HG03439 (cell line): ENCODE data around the gene PLOD2.

Experiments used
- ATAC-seq: cut with Tn5 transposase; IDR thresholded peaks from one replicate; pipeline ENCODE4 v1.9.1; 2021; ENCODE audit warnings: mild to moderate bottlenecking, moderate library complexity; ENCODE audit not compliant: unreplicated experiment

The PLOD2 gene

DNA sequence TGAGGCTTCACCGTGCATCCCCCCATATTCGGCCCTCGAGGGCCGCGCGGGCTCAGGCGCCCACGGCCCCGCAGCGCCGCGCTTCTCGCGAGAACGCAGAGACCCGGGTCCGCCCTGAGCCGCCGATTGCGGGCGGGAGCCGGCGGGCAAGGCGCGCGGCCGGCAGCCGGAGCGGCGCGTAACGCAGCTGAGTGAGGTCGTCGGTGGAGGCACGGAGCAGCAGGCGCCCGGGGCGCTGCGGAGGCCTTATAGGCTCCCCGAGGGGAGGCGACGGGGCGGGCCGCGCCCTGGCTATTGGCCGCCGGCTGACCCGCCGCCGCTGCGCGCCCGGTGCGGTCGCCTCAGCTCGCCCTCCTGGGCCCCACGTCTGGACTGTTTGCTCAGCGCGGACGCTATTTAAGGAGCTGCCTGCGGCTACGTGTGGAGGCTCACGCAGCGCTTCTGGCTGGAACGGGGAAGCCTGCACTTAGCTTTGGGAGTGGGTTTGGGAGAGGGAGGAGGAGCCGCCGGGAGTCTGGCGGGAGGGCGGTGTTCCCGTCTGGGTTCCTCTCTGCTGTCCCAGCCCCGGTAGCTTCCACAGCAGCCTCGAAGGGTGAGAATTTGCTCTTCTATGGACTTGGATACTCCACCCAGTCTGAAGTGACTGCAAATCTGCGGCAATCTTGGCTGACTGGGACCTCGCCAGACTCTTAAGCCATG, at the start of gene PLOD2:
Gene PLOD2 (minus strand): TSS at position 221 of the 699 bp plus-strand sequence. CDS start 195 bp downstream, at position 26.
- peak; percentile 45 for ATAC-seq

DNA sequence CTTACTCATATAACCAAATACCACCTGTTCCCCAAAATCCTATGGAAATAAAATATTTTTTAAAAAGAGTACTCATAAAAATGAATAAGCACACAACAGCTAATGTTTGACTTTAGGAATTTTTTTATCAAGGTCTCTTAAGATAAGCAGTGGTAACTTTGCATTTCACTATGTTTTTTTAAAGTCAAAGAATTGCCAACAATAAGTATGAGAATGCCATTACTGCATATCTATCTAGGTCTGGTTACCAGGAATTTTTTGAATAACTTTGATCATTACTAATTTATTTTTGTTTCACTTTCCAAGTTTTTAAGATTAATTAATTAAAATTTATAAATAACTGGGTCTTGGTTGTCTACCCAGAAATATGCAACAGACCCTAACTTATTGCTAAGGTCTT, 48.4 kb upstream of the PLOD2 start:
- no peak for ATAC-seq

DNA sequence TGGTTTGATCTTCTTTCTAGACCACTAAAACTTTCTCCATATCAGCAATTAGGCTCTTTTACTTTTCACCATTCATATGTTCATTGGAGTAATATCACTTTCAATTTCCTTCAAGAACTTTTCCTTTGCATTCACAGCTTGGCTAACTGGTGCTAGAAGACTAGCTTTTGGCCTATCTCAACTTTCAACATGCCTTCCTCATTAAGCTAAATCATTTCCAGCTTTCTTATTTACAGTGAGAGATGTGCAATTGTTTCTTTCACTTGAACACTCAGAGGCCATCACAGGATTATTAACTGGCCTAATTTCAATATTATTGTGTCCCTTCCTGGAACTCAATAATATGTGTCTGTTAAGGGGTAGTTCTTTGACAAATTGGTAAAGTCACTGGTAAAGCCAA, 42.8 kb upstream of the PLOD2 start:
- no peak for ATAC-seq

DNA sequence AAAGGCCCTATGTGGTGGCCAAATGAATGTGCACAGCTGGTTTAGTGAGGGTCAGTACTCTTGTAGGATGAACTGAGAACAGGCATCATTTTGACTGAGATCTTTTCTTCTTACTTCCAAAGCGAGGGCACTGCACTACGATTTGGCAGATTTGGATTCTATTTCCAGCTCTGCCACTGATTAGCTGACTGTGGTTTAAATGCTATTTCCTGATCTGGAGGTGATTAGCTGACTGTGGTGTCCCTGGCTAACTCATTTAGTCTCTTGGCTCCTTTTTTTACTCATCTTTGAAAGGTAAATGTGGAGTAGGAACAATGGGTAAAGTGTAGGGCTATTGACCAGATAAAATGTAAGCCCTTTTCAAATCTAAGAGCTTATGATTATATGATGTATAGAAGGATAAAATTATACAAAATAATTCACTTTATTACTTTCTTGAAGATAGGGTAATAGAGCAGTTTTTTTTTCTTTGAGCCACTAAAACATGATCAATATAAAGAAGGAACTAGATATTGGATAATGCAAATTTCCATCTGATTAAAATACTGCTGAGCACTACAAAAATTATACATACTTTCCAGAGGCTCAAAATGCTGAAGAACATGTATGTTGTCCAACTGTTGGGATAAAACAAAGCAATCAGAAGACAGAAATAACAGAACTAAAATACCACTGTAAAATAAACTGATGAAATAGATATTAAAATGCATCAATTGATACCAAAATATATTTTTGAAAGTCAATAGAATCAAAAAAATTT, 39.7 kb upstream of the PLOD2 start:
- no peak for ATAC-seq

DNA sequence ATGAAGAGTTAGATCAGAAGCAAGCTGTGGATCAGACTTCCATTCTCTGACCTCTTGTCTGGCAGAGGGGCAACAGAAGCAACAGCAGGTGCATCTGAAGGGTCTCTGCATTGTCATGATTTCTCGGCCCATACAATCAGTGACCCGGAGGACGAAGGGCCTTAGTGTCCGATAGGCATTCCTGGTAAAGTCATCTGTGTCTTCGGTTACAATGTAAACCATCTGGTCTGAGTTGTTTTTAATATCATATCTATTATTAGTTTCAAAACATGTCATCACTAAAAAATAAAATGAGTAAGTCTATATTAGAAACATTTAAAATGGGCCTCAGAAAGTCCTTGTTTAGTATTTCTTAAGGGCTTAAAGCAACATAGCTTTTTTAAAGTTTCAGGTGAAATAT, 38.8 kb upstream of the PLOD2 start:
- ATAC-seq = no peak

DNA sequence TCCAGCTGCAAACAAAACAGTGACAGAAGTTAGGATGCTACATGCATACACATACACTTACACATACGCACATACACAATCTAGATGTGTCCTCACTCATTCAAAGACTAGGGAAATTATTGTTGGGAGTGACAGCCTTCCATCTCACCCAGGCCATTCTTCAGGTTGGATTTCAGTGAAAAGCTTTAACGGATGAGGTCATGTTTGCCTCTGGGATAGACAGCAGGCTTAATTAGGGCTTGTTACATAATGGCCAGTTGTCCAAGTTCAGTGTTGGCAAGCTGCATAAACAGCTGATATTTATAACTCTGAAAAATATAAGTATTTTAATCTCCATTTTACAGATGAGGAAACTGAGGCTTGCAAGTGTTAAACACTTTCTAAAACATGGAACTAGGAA, 35.8 kb upstream of the PLOD2 start:
- no peak for ATAC-seq

DNA sequence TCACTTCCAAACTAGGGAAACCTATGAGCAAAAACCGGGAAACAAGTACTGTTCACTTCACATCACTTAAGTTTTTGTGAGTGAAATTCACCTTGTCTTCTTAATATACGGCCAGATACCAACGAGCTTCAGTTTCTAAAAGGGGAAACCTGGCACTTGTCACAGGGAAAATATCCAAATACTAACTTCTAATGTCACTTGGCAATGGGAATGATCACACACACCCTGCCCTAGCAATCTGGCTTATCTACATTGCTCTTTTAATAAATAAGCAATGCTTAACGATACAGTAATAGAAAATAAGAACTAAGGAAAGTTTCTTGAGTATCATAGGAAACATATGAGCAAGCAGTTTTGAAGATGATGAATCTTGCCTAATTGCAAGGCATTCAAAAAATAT, 34.6 kb upstream of the PLOD2 start:
- ATAC-seq = no peak

DNA sequence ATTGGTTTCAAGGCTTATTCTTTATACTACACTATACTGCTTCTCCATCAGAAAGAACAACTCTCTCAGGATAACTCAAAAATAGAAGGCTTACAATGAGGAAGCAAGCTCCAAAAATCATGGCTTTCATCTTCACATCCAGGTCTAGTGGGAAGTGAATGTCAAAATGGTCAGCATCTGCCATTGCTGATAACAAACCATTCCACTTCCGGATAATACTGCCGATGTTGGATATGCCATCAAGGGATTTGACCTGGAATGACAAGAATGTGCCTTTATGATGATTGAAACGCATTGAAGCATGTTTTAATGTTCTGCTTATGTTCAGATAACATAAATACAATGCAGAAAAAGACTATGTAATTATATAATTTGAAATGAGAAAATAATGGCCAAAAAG, 34.0 kb upstream of the PLOD2 start:
- ATAC-seq = no peak

DNA sequence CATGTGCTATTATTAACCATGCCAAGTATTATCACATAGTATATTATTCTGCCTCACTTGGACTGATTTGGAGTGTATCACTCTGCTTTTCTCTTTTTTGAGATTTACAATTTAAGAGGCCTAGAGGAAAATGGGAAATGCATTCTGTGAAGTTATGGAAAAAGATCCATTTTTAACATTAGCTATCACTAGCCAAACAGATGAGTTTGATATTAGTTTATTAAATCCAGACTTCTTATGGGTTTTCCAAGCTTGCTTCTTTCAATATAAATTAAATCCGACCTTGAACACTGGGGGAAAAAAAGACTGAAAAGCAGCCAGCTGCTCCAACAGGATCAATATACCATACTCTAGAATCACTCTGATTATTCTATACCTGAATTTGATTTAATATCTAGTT, 30.1 kb upstream of the PLOD2 start:
- ATAC-seq = no peak

DNA sequence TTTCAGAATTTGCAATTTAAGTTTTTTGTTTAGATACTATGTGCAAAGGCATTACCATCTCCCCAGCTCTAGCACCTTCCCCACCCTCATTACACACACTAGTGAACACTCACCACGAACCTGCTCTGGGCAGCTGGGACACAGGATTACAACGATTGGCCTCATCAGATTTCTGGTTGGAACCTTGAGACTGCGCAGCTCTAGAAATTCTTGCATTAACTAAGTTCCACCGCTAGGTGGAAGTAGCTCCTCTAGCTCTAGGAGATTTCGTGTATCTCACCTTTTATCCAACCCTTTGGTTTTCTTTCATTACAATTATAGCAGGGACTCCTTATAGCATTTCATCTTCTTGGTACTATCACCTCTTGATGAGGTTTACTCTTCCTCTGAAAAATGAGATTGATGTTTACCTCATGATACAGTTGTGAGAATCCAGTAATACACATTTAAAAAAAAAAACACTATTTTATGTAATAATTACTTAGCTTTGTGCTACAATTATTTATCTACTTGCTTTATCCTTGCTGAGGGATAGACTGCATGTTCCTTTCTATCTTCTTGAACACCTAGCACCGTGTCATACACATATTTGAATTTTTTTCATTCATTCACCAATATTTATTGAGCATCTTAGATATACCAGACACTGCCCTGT, 28.7 kb upstream of the PLOD2 start:
- peak; percentile 97 for ATAC-seq

DNA sequence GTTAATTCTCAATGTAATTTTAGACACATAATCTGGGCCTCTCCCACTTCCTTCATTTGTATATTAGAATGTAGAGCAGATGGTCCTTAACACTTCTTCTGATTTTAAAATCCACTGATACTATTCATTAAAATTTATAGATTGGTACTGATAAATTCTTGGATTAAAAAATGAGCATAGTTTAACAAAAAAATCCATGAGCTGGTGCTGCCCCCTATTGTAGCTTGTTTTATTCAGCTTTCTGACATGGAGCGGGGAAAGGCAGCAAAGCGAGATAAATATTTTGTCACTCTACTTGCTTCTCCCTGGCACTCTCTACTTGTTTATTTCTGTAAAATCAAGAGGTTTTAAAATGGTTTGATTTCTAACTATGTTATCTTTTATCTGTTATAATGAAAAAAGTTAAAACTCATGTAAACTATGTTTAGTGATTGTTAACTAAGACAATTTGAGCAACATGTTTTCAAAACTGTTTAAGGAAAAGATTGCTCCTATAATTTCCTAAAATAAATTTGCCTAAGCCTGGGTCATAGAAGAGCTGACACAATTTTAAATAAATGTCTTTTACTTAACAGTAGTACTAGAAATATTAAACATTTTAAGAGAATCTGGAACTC, 26.5 kb upstream of the PLOD2 start:
- ATAC-seq = no peak

DNA sequence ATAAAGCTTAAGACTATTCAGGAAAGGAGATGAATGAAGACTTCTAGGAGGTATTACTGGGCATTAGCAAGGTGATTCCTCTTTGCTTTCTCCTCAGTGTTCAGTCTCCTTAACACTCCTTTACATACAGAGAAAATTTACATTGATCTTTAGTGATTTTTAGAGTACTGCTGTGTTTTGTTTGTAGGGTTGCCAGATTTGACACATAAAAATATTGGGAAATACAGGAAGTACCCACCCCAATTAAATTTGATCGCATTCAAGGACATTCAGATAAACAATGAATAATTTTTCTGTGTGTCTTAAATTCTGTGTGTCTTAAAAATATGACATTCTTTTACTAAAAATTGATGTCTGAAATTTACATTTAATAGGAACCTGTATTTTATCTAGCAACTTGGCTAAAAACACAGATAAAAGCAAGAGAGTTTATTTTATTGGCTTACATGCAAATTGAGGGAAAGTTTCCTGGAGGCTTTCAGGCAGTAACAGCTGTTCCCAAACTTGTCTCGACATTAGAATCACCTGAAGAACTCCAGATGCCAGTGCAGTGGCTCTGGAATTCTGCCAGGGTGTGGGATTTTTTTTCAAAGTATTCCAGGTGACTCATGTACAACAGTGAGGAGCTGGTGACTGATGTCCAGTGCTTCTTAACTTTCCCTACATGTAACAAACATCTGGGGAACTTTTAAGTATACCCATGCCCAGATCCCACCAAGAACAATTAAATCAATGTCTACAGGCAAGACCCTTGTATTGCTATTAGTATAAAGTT, 23.4 kb upstream of the PLOD2 start:
- ATAC-seq = no peak

DNA sequence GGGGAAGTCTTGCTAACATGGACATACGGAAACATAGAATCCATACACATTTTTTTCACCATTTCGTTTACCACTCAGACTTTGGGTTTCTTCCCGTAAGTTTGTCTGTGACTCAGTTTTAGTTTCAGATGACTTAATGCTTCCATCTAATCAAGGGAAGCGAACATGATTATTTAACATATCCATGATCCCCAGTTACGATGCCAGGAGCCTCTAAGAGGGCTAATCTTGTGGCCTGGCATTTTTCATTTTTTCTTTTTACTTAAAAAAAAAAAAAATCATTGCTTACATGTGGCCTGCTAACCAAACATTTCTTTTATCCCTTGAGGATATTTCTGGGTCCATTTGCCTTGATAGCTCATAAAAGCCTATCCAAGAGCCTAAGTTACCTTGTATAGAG, 20.2 kb upstream of the PLOD2 start:
- no peak for ATAC-seq

DNA sequence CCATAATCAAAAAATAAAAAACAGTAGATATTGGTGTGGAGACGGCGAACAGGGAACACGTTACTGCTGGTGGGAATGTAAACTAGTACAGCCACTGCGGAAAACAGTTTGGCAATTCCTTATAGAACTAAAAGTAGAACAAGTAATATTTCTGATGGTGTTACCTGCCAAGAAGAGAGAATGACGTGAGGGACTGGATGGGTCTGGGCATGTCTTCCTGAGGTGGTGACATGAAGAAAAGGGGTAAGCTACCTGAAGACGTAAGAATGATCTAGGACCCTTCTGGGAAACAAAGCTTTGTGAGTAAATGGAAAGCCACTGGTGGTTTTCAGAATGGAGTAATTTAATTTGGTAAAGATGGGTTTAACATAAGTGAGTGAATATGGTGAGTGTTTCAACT, 19.4 kb upstream of the PLOD2 start:
- no peak for ATAC-seq

DNA sequence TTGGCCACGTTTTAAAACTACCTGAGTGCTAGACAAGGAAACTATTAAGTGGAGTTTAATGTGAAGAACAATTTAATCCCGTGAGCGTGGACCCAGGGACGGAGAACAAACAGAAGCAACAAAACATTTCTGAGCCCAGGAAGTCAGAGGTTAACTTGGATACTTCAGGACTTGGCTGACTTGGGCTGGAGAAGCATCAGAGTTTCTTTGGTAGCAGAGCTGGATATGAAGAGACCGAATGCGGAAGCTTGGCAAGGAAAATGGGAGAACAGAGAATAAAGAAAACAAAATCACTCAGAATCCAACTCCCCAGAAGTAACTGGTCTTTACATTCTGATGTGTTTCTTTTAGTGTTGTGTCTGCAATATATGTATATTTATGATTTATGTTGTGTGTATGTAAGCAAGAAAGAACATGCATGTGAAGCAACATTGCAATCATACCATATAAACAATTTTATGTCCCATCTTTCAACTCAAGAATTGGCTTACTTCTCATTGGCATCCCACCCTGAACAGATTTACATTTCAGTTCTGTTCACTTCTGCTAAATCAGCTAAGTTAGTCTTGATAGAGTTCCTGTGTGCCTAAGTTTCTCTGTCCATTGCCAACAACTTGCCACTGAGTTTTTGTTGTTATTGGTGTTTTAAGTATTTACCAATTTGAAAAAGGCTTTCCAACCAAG, 17.2 kb upstream of the PLOD2 start:
- ATAC-seq = no peak

DNA sequence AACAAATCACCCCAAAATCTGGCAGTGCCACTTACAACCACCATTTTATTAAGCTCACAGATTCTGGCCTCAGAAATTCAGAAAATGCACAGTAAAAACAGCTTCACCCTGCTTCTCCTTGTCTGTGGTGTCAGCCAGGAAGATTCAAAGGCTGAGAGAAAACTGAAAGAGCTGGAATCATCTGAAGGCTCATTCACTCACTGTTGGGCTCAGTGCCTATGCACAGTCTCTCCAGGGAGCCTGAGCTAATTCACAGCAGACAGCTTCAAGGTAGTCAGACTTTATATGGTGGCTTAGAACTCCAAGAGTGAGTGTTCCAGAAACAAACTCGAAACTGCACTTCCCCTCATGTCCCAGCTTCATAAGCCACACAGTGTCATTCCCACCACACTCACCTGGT, 16.5 kb upstream of the PLOD2 start:
- ATAC-seq = no peak

DNA sequence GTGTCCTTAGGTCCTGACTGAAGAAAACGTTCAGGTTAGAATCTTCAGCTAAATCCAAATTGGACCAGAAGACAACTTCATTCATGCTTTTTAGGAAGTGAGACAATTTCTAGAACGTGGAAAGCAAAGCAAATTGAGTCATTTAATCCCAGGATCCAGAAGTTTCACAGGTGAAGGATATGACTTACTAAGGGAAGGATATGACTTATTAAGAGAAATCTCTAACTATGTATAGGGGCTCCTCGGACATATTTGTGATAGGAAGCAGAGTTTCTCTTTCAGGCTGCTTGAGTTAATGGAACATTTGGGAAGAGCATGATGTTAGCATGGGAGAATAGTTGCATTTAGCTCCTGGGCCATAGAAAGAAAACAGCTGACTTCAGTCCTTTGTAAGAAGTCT, 16.1 kb upstream of the PLOD2 start:
- no peak for ATAC-seq

DNA sequence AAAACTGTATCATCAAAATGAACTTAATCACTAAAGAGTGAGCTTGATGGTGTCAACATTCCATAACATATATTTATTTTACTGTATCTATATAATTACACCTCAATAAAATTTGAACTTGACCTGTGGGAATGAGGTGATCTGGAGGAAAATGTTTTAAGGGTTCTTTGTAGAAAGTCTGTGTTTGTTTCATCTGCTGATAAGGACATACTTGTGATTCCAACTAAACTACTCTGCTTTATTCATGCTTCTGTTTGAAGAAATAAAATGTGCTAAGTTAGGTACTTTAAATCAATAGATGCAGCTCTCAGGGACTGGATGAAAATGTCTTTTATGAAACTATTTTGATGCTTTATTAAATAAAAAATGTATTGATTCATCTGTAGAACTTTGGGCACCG, 11.6 kb upstream of the PLOD2 start:
- no peak for ATAC-seq

DNA sequence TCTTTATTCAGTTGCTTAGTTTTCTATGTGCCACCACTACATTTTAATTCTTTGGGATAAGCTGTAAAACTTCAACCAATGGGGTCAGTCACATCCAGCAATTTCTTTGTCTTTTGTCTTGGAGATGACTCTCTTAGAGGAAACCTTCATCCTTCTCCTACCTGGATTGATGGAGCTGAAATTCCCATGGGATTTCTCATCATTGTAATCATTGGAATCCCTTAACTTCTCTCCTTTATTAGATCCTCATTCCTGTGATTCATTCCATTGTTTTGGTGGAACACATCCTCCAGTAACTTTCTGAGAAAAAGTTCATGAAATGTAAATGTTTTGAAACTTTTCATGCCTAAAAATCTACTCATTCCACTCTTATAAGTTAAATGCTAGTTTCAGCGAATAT, 9.6 kb upstream of the PLOD2 start:
- no peak for ATAC-seq

DNA sequence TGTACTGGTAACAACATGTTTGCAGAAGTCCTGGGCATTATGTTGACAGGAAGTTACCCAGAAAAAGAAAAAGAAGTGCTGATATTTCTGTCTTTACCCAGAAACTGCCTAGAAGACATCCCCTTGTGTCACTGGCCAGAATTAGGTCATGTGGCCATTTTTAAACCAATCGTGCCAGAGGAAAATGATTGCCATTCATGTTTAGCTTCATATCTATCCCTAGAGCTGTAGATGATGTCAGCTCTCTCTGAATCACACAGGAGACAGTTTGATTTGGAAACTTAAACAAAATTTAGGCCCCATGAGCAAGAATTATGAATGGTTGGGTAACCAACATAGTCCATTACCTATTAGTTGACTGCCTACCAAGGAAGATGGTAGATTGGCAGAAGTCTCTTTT, 8.9 kb upstream of the PLOD2 start:
- ATAC-seq = no peak
